GM23338 (cell line): ENCODE measurements around the gene MTHFD2L. TPM values are rescaled to one million over a fixed set of nuclear protein-coding genes. Genes with fewer than 3 reads are reported as not detected.

Experiments
- ATAC-seq: fragments of 200-7000 bp; cut with Tn5 transposase; 3 replicates; pipeline ENCODE4 v1.9.1; 2020
- DNase-seq: peaks from one replicate; pipeline ENCODE4 v3.0.0-alpha.2; 2015; ENCODE audit warnings: low spot score
- H2AFZ ChIP-seq: fragments of 200-600 bp; sonication (generic); 2 replicates; pipeline ENCODE4 v1.8.0; 2016; ENCODE audit warnings: antibody characterized with exemption, mild to moderate bottlenecking, moderate library complexity
- H3F3A ChIP-seq: fragments of 200-600 bp; sonication (generic); replicated peaks from 2 replicates; pipeline ENCODE4 v1.8.0; 2017; ENCODE audit warnings: antibody characterized with exemption, mixed run types, low read depth
- H3K27ac ChIP-seq: fragments of 200-600 bp; sonication (generic); 2 replicates; pipeline ENCODE4 v1.6.1; 2016; ENCODE audit warnings: low read depth
- H3K27me3 ChIP-seq: fragments of 200-600 bp; sonication (generic); 2 replicates; pipeline ENCODE4 v1.8.0; 2016; ENCODE audit warnings: mild to moderate bottlenecking, mixed run types, moderate library complexity; ENCODE audit not compliant: insufficient read depth
- H3K36me3 ChIP-seq: fragments of 200-600 bp; sonication (generic); 2 replicates; pipeline ENCODE4 v1.8.0; 2016; ENCODE audit warnings: mild to moderate bottlenecking; ENCODE audit not compliant: insufficient read depth
- H3K4me1 ChIP-seq: fragments of 200-600 bp; sonication (generic); 2 replicates; pipeline ENCODE4 v1.8.0; 2016; ENCODE audit warnings: mild to moderate bottlenecking, moderate library complexity; ENCODE audit not compliant: insufficient read depth
- H3K4me2 ChIP-seq: fragments of 200-600 bp; sonication (generic); 2 replicates; pipeline ENCODE4 v1.7.1; 2017; ENCODE audit warnings: mixed run types
- H3K4me3 ChIP-seq: fragments of 200-600 bp; sonication (generic); 2 replicates; pipeline ENCODE4 v1.6.1; 2016; ENCODE audit warnings: mixed run types
- H3K79me2 ChIP-seq: fragments of 200-600 bp; sonication (generic); replicated peaks from 2 replicates; pipeline ENCODE4 v1.8.0; 2017; ENCODE audit warnings: mild to moderate bottlenecking; ENCODE audit not compliant: insufficient read depth
- H3K9me2 ChIP-seq: fragments of 200-600 bp; sonication (generic); 2 replicates; pipeline ENCODE4 v1.8.0; 2017; ENCODE audit not compliant: insufficient read depth
- H4K20me1 ChIP-seq: fragments of 200-600 bp; sonication (generic); replicated peaks from 2 replicates; pipeline ENCODE4 v1.8.0; 2017; ENCODE audit warnings: mild to moderate bottlenecking; ENCODE audit not compliant: insufficient read depth
- H3K27ac Mint-ChIP-seq: 2 replicates; pipeline ENCODE4 v1.8.0; 2020; ENCODE audit warnings: inconsistent platforms, mild to moderate bottlenecking, moderate library complexity, mixed read lengths
- H3K27me3 Mint-ChIP-seq: 3 replicates; pipeline ENCODE4 v1.8.0; 2022; ENCODE audit warnings: low read depth, mild to moderate bottlenecking, moderate library complexity, mixed read lengths, inconsistent platforms; ENCODE audit not compliant: insufficient read depth, poor library complexity
- H3K36me3 Mint-ChIP-seq: 3 replicates; pipeline ENCODE4 v1.8.0; 2021; ENCODE audit warnings: low read depth, mild to moderate bottlenecking, inconsistent platforms, moderate library complexity, mixed read lengths
- H3K4me1 Mint-ChIP-seq: 3 replicates; pipeline ENCODE4 v1.8.0; 2020; ENCODE audit warnings: mild to moderate bottlenecking, inconsistent platforms, mixed read lengths
- H3K4me3 Mint-ChIP-seq: 3 replicates; pipeline ENCODE4 v1.8.0; 2021; ENCODE audit warnings: moderate library complexity, mild to moderate bottlenecking, inconsistent platforms, mixed read lengths
- H3K9me3 Mint-ChIP-seq: 3 replicates; pipeline ENCODE4 v1.8.0; 2020; ENCODE audit warnings: moderate library complexity, mild to moderate bottlenecking, inconsistent platforms, mixed read lengths
- CREB1 ChIP-seq: fragments of 250-450 bp; sonication (Bioruptor Pico); IDR thresholded peaks from 2 replicates; pipeline ENCODE4 v1.5.0; 2020; ENCODE audit warnings: low read depth, mild to moderate bottlenecking, moderate library complexity
- CTCF ChIP-seq, 2 experiments: fragments of 200-600 bp in 1 of 2; sonication (generic) in 1 of 2; conservative IDR thresholded peaks; 2 replicates each; pipeline versions ENCODE4 v1.5.1 to v1.6.1; 2016 to 2017; ENCODE audit warnings: antibody characterized with exemption in 2 of 2, low read depth in 2 of 2, mild to moderate bottlenecking in 2 of 2, moderate library complexity in 1 of 2
- EZH2 ChIP-seq: fragments of 200-600 bp; sonication (generic); IDR thresholded peaks from one replicate; pipeline ENCODE4 v1.8.0; 2017; ENCODE audit warnings: antibody characterized with exemption, mild to moderate bottlenecking, low read depth; ENCODE audit not compliant: unreplicated experiment
- EZH2phosphoT487 ChIP-seq: fragments of 200-600 bp; sonication (generic); IDR thresholded peaks from one replicate; pipeline ENCODE4 v1.8.1; 2018; ENCODE audit warnings: antibody characterized with exemption; ENCODE audit not compliant: unreplicated experiment
- JUNB ChIP-seq: IDR thresholded peaks from one replicate; pipeline ENCODE4 v1.6.1; 2016; ENCODE audit warnings: antibody characterized with exemption; ENCODE audit not compliant: unreplicated experiment
- NANOG ChIP-seq: IDR thresholded peaks from 2 replicates; pipeline ENCODE4 v1.6.1; 2016; ENCODE audit warnings: antibody characterized with exemption, borderline replicate concordance
- POLR2AphosphoS5 ChIP-seq: IDR thresholded peaks from 2 replicates; pipeline ENCODE4 v1.6.1; 2016; ENCODE audit warnings: antibody characterized with exemption, low read depth
- REST ChIP-seq: IDR thresholded peaks from one replicate; pipeline ENCODE4 v1.6.1; 2018; ENCODE audit warnings: antibody characterized with exemption; ENCODE audit not compliant: unreplicated experiment
- STAT1 ChIP-seq: IDR thresholded peaks from one replicate; pipeline ENCODE4 v1.6.1; 2016; ENCODE audit warnings: antibody characterized with exemption; ENCODE audit not compliant: unreplicated experiment
- ZNF114 ChIP-seq: fragments of 250-450 bp; sonication (Bioruptor Pico); IDR thresholded peaks from 2 replicates; pipeline ENCODE4 v1.5.0; 2020; ENCODE audit warnings: mild to moderate bottlenecking, moderate library complexity
- ZNF331 ChIP-seq: fragments of 250-450 bp; sonication (Bioruptor Pico); IDR thresholded peaks from 2 replicates; pipeline ENCODE4 v1.5.0; 2020; ENCODE audit warnings: low read depth, mild to moderate bottlenecking, moderate library complexity
- polyA plus RNA-seq: library from polyadenylated mRNA; unstranded; fragments of >200 nt; fragmentation: Nextera tagmentation; extraction: Ambion mirVana; gene quantifications from 2 replicates; pipeline ENCODE4 v1.2.1, GENCODE V29; 2016
- total RNA-seq: library from RNA; depleted of rRNA; stranded (reverse); fragments of >200 nt; shearing (Covaris generic); gene quantifications from 2 replicates; pipeline ENCODE4 v1.2.3, GENCODE V29; 2014
- TF ChIP-seq, protein P1 (sequence below): fragments of 250-450 bp; sonication (Bioruptor Pico); IDR thresholded peaks from 2 replicates; pipeline ENCODE4 v1.5.0; 2020; ENCODE audit warnings: mild to moderate bottlenecking, moderate library complexity
- TF ChIP-seq, protein P2 (sequence below): IDR thresholded peaks from 2 replicates; pipeline ENCODE4 v1.6.1; 2016; ENCODE audit warnings: antibody characterized with exemption

The MTHFD2L gene
- total and polyA plus RNA-seq, 2 experiments from 2014 or later = 24.4 to 35.7 TPM

DNA sequence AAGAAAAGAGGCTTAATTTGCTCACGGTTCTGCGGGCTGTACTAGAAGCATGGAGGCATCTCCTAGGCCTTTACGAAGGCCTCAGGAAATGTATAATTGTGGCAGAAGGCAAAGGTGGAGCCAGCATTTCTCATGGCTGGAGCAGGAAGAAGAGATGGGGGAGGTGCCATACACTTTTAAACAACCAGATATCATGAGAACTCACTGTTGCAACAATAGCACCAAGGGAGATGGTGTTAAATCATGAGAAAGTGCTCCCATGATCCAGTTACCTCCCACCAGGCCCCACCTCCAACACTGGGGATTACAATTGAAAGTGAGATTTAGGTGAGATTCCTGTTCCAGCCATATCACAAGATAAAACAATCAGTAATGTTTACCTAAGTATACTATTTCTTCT, 45.5 kb downstream of the MTHFD2L start:
- Mint-ChIP-seq H3K4me1 (peaks cover 8% of the 10 kb centered on the region; the same call in 2 of the 3 replicates), H3K27ac (no peak overlapping the region), H3K27me3 (no peaks in the 10 kb centered on the region), H3K36me3 (no peaks in the 10 kb centered on the region), H3K9me3 (no peaks in the 10 kb centered on the region), H3K4me3 (no peak overlapping the region)
- Histone ChIP-seq H3K79me2 (no peaks in the 10 kb centered on the region), H2AFZ (no peak overlapping the region), H3K27me3 (no peaks in the 10 kb centered on the region), H4K20me1 (no peaks in the 10 kb centered on the region), H3K27ac (no peak overlapping the region), H3K4me1 (no peaks in the 10 kb centered on the region; the same call in 1 of the 2 replicates), H3K4me3 (no peak overlapping the region), H3K4me2 (no peak overlapping the region), H3K9me2 (no peaks in the 10 kb centered on the region), H3K36me3 (no peaks in the 10 kb centered on the region), H3F3A (no peaks in the 10 kb centered on the region)
- DNase-seq (no peak), ATAC-seq (no peak)
- no peak for TF ChIP-seq STAT1
- TF ChIP-seq, protein P1, sequence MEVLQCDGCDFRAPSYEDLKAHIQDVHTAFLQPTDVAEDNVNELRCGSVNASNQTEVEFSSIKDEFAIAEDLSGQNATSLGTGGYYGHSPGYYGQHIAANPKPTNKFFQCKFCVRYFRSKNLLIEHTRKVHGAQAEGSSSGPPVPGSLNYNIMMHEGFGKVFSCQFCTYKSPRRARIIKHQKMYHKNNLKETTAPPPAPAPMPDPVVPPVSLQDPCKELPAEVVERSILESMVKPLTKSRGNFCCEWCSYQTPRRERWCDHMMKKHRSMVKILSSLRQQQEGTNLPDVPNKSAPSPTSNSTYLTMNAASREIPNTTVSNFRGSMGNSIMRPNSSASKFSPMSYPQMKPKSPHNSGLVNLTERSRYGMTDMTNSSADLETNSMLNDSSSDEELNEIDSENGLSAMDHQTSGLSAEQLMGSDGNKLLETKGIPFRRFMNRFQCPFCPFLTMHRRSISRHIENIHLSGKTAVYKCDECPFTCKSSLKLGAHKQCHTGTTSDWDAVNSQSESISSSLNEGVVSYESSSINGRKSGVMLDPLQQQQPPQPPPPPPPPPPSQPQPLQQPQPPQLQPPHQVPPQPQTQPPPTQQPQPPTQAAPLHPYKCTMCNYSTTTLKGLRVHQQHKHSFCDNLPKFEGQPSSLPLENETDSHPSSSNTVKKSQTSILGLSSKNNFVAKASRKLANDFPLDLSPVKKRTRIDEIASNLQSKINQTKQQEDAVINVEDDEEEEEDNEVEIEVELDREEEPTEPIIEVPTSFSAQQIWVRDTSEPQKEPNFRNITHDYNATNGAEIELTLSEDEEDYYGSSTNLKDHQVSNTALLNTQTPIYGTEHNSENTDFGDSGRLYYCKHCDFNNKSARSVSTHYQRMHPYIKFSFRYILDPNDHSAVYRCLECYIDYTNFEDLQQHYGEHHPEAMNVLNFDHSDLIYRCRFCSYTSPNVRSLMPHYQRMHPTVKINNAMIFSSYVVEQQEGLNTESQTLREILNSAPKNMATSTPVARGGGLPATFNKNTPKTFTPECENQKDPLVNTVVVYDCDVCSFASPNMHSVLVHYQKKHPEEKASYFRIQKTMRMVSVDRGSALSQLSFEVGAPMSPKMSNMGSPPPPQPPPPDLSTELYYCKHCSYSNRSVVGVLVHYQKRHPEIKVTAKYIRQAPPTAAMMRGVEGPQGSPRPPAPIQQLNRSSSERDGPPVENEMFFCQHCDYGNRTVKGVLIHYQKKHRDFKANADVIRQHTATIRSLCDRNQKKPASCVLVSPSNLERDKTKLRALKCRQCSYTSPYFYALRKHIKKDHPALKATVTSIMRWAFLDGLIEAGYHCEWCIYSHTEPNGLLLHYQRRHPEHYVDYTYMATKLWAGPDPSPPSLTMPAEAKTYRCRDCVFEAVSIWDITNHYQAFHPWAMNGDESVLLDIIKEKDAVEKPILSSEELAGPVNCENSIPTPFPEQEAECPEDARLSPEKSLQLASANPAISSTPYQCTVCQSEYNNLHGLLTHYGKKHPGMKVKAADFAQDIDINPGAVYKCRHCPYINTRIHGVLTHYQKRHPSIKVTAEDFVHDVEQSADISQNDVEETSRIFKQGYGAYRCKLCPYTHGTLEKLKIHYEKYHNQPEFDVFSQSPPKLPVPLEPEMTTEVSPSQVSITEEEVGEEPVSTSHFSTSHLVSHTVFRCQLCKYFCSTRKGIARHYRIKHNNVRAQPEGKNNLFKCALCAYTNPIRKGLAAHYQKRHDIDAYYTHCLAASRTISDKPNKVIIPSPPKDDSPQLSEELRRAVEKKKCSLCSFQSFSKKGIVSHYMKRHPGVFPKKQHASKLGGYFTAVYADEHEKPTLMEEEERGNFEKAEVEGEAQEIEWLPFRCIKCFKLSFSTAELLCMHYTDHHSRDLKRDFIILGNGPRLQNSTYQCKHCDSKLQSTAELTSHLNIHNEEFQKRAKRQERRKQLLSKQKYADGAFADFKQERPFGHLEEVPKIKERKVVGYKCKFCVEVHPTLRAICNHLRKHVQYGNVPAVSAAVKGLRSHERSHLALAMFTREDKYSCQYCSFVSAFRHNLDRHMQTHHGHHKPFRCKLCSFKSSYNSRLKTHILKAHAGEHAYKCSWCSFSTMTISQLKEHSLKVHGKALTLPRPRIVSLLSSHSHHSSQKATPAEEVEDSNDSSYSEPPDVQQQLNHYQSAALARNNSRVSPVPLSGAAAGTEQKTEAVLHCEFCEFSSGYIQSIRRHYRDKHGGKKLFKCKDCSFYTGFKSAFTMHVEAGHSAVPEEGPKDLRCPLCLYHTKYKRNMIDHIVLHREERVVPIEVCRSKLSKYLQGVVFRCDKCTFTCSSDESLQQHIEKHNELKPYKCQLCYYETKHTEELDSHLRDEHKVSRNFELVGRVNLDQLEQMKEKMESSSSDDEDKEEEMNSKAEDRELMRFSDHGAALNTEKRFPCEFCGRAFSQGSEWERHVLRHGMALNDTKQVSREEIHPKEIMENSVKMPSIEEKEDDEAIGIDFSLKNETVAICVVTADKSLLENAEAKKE = no peak
- no peak for TF ChIP-seq EZH2phosphoT487
- no peak for TF ChIP-seq ZNF114 (CRISPR knock-in tag)
- no peak for TF ChIP-seq ZNF331 (CRISPR knock-in tag)
- no peak for TF ChIP-seq POLR2AphosphoS5
- TF ChIP-seq REST = no peak
- TF ChIP-seq, protein P2, sequence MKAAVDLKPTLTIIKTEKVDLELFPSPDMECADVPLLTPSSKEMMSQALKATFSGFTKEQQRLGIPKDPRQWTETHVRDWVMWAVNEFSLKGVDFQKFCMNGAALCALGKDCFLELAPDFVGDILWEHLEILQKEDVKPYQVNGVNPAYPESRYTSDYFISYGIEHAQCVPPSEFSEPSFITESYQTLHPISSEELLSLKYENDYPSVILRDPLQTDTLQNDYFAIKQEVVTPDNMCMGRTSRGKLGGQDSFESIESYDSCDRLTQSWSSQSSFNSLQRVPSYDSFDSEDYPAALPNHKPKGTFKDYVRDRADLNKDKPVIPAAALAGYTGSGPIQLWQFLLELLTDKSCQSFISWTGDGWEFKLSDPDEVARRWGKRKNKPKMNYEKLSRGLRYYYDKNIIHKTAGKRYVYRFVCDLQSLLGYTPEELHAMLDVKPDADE = no peak
- TF ChIP-seq CREB1 = no peak
- TF ChIP-seq EZH2 = no peak
- no peak for TF ChIP-seq JUNB
- TF ChIP-seq NANOG = no peak
- TF ChIP-seq CTCF (conservative IDR thresholded peaks at IDR 0.05; ENCODE audit: low read depth in 2 of 2) = no peak
